Stimulated activated CD8-positive, alpha-beta memory T cell treated with anti-CD3 and anti-CD28 coated beads, Interleukin-7, amount 100 ng/mL, for 1 hour (primary cell): Measurements from ENCODE around the gene PID1.
"Not testable (repeated sequence)": the region's sequence is repeated elsewhere in the genome, so short reads cannot be mapped to it uniquely, and the experiment has no call there.

Source experiments
- DNase-seq, 2 donors: peaks; one replicate each; pipeline ENCODE4 v3.0.0-alpha.2; 2020; ENCODE audit warnings: low read depth in 2 of 2

PID1 gene

DNA sequence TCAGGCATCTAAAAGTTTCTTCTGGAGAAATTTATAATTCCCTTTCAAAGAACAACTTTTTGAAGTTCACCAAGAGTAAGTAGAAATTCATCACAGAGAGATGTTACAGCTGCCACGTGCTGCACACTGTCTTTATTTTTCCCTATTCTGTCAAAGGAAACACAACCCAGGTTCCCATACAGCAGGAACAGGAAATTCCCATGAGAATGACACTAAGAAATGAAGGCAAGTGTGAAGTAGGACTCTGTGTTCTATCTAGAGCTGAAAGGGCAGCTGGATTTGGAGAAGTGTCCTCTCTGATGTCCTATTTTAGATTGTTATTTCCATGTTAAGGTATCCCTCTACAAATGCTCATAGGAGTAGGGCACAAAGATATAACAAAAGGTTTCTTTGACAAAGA lies 58.8 kb downstream of the PID1 start:
- DNase-seq = no peak

- no peak for DNase-seq
Observed at GRCh38 chr2:229210641-229211040, 60.4 kb downstream of the PID1 start.

- no peak for DNase-seq
Observed at GRCh38 chr2:229206548-229206947, 64.5 kb downstream of the PID1 start.

DNA sequence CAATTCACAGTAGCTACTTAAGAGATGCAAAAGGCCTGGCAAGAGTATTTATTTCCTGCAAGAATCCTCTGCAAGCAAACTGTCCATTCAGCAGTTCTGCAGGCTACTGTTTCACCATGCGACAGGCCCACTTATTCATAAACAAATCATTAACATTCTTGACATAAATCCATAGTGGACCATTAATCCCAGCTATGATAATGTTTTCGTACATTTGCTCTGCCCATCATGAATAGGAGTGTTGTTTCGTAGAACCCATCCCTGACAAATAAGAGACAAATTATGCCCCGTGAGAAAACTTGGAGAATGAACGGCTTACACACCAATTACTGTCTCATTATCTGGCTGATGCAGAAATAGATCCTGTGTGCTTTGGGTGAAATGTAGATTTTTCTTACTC lies 65.4 kb downstream of the PID1 start:
- no peak for DNase-seq

GRCh38 chr2:229202646-229203045 lies 68.4 kb downstream of the PID1 start:
- no peak for DNase-seq

DNA sequence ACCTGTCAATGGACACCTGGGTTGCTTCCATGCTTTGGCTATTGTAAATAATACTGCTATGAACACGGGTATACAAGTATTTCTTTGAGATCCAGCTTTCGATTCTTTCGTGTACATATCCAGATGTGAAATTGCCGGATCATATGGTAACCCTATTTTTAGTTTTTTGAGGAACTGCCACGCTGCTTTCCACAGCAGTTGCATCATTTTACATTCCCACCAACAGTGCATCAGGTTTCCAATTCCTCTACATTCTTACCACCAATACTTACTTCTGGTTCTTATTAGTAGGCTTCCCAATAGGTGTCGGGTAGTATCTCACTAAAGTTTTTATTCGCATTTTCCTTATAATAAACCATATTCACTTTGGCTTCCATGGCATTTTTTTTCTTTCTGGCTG lies 69.6 kb downstream of the PID1 start:
- DNase-seq = no peak

DNA sequence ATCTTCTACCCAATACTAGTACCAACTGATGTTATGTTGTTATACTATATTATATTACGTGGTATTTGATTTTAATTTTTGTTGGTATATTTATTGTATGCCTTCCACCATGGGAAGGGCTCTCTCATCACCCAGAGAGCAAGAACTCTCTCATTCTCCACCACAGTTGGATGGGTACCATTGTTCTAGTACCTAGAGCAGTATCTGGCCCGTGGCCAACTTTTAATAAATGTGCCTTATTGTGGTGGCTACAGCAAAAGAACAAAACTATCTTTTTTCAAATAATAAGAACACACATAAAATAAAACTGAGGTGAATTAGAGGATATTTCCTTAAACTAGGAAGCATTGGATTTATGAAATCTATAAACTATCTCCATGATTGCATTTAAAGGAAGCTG lies 71.8 kb downstream of the PID1 start:
- no peak for DNase-seq

DNA sequence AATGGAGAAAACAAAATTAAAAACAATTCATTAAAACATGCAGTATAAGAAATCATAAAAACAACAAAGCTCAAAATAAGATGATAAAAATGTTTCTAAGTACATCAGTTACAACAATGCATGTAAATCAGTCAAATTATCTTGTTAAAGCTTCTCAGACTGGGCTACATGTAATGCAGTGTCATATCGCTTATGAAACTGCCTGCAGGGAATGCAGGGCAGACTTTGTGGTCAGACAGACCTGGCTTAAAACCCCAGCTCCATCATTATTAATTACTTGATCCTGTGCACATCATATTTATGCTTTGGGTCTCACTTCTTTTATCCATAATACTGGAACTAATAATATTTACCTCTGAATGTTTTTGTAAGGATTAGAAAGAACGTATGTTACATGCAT lies 74.6 kb downstream of the PID1 start:
- DNase-seq = no peak

DNA sequence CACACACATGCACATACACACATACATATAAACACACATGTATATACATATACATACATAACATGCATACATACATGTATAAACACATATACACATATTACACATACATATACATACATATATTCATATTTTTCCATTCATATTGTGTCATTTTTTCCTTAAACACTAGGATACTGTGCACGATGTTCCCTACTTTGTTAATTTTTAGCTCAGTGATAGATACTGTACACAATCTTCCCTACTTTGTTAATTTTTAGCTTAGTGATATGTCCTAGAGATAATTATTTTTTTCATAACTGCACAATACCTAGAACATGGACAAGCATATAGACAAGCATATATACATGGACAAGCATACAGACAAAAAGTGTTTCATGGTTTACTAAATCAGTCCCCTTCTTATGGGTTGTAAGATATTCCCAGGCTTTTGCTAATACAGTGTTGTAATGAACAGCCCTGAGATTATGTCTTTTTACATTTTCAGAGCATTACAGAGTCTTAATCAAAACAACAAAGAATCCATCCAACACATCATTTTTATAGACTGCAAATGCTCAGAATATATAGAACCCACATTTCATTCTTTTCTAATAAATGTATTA lies 75.6 kb downstream of the PID1 start:
- DNase-seq = no peak

DNA sequence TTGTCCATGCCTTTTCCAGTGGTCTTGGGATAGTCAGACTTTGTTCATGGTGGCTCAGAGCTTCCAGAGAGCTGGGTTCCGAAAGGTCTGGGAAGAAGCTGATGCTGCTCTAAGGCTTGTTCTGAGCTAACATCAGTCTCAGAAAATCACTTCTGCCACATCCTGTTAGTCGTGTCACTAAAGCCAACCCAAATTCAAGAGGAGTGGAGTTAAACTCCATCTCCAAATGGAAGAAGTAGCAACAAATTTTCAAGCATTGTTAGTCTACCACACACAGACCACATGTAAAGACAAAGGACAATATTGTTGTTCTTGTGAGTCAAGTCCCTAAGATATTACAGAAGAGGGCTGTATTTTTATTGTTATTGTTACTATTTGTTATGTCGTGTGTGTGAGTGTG lies 77.8 kb downstream of the PID1 start:
- no peak for DNase-seq

DNA sequence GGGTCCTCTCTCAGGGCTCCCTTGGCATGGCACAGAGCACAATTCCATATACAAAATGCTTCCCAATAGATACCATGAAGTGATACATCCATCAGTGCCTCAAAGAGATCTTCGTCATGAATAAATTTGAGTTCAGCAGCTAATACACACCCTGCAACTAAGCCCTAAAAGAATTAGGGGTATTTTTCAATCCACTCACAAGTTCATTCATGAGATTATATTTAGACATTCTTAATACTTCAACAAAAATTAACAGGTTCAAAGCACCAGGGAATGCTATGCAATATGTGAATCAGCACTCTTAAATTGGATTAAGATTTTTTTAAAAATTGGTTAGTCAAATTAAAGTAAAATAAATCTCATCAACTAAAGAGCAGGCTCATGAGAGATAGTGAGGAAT lies 79.7 kb downstream of the PID1 start:
- no peak for DNase-seq

- not testable (repeated sequence) for DNase-seq
Observed at GRCh38 chr2:229187123-229187522, 84.0 kb downstream of the PID1 start.

DNA sequence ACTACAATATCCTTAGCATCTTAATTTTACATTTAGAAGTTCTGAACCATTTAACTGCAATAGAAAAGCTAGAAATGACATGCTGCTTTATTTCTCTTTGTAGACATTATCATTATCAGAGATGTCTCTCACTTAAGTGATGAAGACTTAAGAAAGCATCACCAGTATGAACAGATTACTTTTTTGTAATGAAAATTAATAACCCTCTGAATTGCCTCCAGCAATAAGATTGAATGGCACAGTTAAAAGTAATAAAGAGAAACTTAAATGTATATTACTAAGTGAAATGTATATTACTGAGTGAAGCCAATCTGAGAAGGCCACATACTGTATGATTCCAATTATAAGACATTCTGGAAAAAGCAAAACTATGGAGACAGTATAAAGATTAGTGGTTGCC lies 89.4 kb downstream of the PID1 start:
- no peak for DNase-seq

- DNase-seq = no peak
Observed at GRCh38 chr2:229180658-229181057, 90.4 kb downstream of the PID1 start.

GRCh38 chr2:229179628-229180027 lies 91.5 kb downstream of the PID1 start:
- DNase-seq = no peak

GRCh38 chr2:229178706-229179105 lies 92.4 kb downstream of the PID1 start:
- no peak for DNase-seq

DNA sequence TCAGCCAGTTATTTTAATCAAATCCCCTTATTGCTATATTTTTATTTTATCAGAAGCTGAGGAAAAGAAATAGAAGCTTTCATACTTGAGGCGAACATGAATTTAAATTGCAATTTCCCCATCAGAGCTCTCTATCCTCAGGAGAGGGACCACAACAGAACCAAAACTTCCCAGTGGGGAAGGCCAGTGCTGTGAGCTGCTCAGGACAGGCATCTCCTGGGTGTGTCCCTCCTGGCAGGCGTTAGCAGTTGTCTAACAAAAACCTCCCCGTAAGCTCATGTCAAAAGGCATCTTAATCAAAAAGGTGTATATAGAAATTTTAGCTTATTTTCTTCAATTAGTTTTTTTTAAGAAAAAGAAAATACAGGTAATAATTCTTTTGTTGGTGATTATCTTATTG lies 93.0 kb downstream of the PID1 start:
- no peak for DNase-seq

DNA sequence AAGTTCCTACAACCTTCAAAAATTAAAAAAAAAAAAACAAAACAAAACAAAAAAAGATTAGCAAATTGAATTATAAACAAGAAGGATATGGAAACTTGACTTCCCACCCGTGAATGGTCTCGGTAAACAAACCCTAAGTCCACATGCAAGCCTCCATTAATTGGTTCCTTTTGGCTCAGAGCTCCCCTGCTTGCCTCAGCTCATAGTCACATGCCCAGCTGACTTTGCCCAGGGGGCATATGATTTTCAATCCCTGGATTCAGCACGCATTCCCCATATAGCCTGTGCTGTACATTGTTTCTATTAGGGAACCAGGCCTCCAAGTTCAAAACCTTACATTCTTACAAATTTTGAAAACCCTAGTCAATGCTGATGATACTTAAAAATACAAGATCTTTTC lies 95.0 kb downstream of the PID1 start:
- DNase-seq = no peak

DNA sequence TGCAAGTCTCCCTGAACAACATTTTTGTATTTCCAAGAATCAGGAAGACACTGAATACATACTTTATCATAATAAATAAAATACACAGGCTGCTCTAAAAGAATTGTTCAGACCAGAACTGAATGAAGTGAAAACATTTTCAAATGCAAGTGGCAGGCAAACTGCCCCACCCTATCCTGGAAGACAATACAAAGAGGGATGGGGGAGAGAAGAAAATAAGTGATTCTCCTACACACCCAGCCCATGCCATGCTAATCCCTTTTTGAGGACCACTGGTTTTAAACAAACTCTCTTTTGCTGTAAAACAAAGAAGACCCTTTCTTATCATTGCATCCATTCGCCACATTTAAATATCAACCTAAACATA lies 95.6 kb downstream of the PID1 start:
- no peak for DNase-seq

DNA sequence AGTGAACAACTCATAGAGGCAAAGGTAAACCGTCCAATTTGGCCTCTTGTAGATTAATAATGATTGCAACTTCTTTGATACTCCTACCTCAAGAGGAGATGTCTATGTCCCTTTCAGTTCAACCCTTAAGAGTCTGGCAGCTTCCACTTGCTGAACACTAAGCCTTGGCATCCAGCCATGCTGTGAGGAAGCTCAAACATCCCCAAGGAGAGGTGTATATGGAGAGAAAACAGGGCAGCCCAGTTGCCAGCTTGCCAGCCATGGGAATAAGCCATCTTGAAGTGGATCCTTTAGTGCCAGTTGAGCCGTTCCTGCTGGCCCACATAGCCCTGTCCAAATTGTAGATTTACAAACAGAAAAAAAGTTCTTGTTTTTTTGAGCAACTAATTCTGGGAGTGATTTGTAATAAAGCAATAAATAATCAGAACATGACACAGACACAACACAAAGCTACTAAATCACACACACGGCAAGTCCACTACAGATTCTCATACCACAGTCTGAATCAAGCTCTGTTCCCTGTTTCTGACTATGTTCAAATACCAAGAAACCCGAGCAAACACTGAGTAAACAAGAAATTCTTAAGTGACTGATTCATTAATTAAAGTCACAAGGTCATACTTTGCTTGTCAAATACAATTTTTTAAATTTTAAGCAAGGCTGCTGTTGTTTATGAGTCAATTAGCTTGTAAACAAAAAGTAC lies 96.1 kb downstream of the PID1 start:
- no peak for DNase-seq

- no peak for DNase-seq
Observed at GRCh38 chr2:229173825-229174359, 97.2 kb downstream of the PID1 start.

- DNase-seq = no peak
Observed at GRCh38 chr2:229170916-229171315, 100.2 kb downstream of the PID1 start.

- DNase-seq = no peak
Observed at GRCh38 chr2:229170171-229170570, 100.9 kb downstream of the PID1 start.

- DNase-seq = no peak
Observed at GRCh38 chr2:229169751-229170150, 101.3 kb downstream of the PID1 start.
